Upper lobe of left lung (tissue), 6 donors: ENCODE data around the gene GPHA2. TPM values are rescaled to one million over a fixed set of nuclear protein-coding genes. Genes with fewer than 3 reads are reported as not detected.

Experiments
- ATAC-seq, 2 donors: fragments of 200-7000 bp; cut with Tn5 transposase; one replicate each; pipeline ENCODE4 v1.9.1; 2022; ENCODE audit warnings: mild to moderate bottlenecking in 2 of 2, moderate library complexity in 2 of 2; ENCODE audit not compliant: low FRiP score in 2 of 2
- DNase-seq, 2 donors: peaks; one replicate each; pipeline ENCODE4 v3.0.0-alpha.2; 2019 to 2020
- H3K27ac ChIP-seq, 4 donors: fragments of 200-600 bp; sonication (generic); one replicate each; pipeline ENCODE4 v1.5.1; 2016 to 2019
- H3K27me3 ChIP-seq, 4 donors: fragments of 200-600 bp; sonication (generic); one replicate each; pipeline ENCODE4 v1.5.1; 2017 to 2019
- H3K36me3 ChIP-seq, 4 donors: fragments of 200-600 bp; sonication (generic); one replicate each; pipeline ENCODE4 v1.5.1; 2016 to 2019
- H3K4me1 ChIP-seq, 4 donors: fragments of 200-600 bp; sonication (generic); one replicate each; pipeline ENCODE4 v1.5.1; 2018 to 2019
- H3K4me3 ChIP-seq, 4 donors: fragments of 200-600 bp; sonication (generic); one replicate each; pipeline ENCODE4 v1.5.1; 2017 to 2019; ENCODE audit warnings: mild to moderate bottlenecking in 2 of 4, moderate library complexity in 1 of 4
- H3K9me3 ChIP-seq, 4 donors: fragments of 200-600 bp; sonication (generic); one replicate each; pipeline ENCODE4 v1.5.1; 2018 to 2019
- EP300 ChIP-seq, 4 donors: sonication (generic); formaldehyde crosslinking; IDR thresholded peaks; one replicate each; pipeline ENCODE4 v1.5.1; 2017; ENCODE audit warnings: antibody characterized with exemption in 4 of 4, control low read depth in 2 of 4
- POLR2A ChIP-seq, 4 donors: fragments of 450-650 bp; IDR thresholded peaks; one replicate each; pipeline ENCODE4 v1.5.1; 2016 to 2017; ENCODE audit warnings: antibody characterized with exemption in 4 of 4, mild to moderate bottlenecking in 2 of 4
- POLR2AphosphoS5 ChIP-seq, 2 donors: sonication (generic); formaldehyde crosslinking; IDR thresholded peaks; one replicate each; pipeline ENCODE4 v1.5.1; 2017; ENCODE audit warnings: antibody characterized with exemption in 2 of 2
- WGBS, 2 donors: methylation state at CpG; one replicate each; pipeline ENCODE4 v1.1.5; 2017 to 2018; 5-methylcytosine and 5-hydroxymethylcytosine counted together
- total RNA-seq, 6 donors: library from RNA; depleted of rRNA in 4 of 6; stranded (reverse); fragments of >200 nt in 4 of 6; gene quantifications; one replicate each; pipeline versions ENCODE4 v1.1.0 to v1.2.1, GENCODE V29; 2016 to 2021
- TF ChIP-seq, protein P1 (sequence below), 6 experiments: fragments of 450-650 bp in 4 of 6; fragments of 200-600 bp in 2 of 6; sonication (generic) in 2 of 6; IDR thresholded peaks; one replicate each; pipeline ENCODE4 v1.5.1; 2016 to 2019; ENCODE audit warnings: antibody characterized with exemption in 6 of 6
- donor health status: DM: no; HTN: no; CAD: no; lungs with moderate emphysema.
- donor health status: DM: no; HTN: yes; CAD: no; lungs with severe emphysema.

GPHA2 gene
- total RNA-seq, 6 donors from 2014 or later, result not detected

DNA sequence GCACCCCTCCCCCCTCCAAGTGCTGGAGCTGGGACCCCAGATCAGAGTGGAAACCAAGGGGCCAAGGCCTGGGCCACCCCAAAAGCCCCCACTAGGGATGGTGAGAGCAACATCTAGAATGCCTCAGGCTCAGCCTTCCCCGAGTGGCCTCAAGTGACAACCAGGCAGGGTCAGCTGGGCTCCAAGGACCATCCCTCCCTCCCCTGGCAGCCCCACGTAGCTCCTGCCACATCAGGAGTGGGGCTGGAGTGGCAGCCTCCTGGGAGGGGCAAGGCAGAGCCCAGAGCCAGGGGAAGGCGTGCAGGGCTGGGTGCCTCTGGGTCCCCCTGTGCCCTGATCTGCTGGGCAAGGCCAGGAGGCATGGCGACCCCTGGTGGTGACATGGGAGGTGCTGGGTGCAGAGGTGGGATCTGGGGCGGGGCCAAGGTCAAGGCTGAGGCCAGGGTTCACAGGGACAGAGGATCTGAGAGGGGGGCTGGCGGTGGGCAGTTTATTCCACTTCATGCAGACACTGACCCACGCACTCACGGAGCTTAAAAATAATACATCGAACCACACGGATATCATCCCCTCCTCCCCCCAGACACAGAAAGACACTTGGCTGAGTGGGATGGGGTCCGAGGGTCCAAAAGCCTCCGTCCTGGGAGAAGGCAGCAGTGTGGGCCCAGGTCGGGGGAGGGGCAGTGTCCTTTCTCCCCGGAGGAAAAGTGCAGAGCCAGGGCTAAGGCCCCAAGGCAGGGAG lies 41.5 kb downstream of the GPHA2 start:
- H3K4me3 ChIP-seq, result no peak overlapping the region
- no peaks in the 10 kb centered on the region for H3K27me3 ChIP-seq
- ATAC-seq (peak; percentile 82 to 86), DNase-seq (peak; percentile 87)
- no peaks in the 10 kb centered on the region for H3K9me3 ChIP-seq
- H3K4me1 ChIP-seq, result peaks cover 8 to 17% (median 11%) of the 10 kb centered on the region in 4 donors
- TF ChIP-seq, protein P1, sequence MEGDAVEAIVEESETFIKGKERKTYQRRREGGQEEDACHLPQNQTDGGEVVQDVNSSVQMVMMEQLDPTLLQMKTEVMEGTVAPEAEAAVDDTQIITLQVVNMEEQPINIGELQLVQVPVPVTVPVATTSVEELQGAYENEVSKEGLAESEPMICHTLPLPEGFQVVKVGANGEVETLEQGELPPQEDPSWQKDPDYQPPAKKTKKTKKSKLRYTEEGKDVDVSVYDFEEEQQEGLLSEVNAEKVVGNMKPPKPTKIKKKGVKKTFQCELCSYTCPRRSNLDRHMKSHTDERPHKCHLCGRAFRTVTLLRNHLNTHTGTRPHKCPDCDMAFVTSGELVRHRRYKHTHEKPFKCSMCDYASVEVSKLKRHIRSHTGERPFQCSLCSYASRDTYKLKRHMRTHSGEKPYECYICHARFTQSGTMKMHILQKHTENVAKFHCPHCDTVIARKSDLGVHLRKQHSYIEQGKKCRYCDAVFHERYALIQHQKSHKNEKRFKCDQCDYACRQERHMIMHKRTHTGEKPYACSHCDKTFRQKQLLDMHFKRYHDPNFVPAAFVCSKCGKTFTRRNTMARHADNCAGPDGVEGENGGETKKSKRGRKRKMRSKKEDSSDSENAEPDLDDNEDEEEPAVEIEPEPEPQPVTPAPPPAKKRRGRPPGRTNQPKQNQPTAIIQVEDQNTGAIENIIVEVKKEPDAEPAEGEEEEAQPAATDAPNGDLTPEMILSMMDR (IDR thresholded peaks at IDR 0.05), result peak; percentile 90 to 95 (median 93)
- TF ChIP-seq EP300 (IDR thresholded peaks at IDR 0.05), result no peak
- peak overlapping the region in 1 of 4 donors; percentile 7 for H3K27ac ChIP-seq
- peaks cover 11 to 47% (median 34%) of the 10 kb centered on the region in 4 donors for H3K36me3 ChIP-seq
- WGBS, 2 donors, result 43 to 56% methylated on average over 12 of the region's 14 CpGs

DNA sequence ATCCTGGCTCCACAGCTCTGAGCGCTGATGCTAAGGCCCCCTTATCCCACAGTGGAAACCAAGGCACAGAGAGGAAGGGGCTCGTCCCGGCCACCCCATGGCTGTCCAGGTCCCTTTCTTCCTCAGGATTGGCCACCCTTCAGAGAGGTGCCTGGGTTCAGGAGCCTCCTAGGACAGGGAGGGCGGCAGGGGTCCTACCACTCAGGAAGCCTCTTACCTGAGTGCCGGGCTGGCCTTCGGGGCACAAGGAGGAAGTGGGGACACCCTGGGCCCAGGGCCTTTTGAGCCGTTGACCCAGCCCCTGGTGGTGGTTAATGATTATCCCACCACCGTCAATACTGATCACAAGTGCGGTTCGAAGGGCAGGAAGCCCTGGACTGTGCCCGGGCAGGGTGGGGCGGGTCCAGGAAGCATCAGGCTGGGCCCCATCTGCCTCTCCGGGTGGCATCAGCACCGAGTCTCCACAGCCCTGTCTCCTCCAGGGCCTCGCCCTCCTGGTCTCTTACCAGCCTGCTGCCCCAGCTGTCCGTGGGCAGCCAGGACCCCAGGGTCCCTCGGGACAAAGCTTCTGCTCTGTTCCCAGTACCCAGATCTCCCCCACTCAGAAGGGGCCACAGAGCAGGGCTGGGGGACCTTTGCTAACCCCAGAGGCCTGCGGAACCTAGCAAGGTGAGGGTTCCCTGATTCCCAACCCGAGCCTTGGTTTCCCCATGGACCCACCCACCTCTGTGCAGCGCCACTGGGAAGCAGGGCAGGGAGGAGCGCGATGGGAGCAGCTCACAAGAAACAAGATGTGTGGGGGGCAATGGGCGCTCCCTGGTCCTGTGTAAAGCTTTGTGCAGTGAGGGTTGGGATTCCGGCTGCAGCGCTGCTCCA lies 42.3 kb downstream of the GPHA2 start:
- H3K27ac ChIP-seq, result peak overlapping the region in 1 of 4 donors; percentile 7
- peaks cover 9 to 21% (median 11%) of the 10 kb centered on the region in 4 donors for H3K4me1 ChIP-seq
- H3K27me3 ChIP-seq, result no peaks in the 10 kb centered on the region
- WGBS, 2 donors, result 66 to 75% methylated on average over 7 to 24 of the region's 25 CpGs
- TF ChIP-seq POLR2A (IDR thresholded peaks at IDR 0.05) (no peak), EP300 (IDR thresholded peaks at IDR 0.05) (no peak), POLR2AphosphoS5 (IDR thresholded peaks at IDR 0.05) (no peak)
- TF ChIP-seq, protein P1 (IDR thresholded peaks at IDR 0.05), result no peak
- peak overlapping the region in 1 of 4 donors; percentile 18 for H3K4me3 ChIP-seq
- DNase-seq (peak in 1 of 2 donors; percentile 58), ATAC-seq (no peak)
- H3K9me3 ChIP-seq, result no peaks in the 10 kb centered on the region
- peaks cover 5 to 38% (median 28%) of the 10 kb centered on the region in 4 donors for H3K36me3 ChIP-seq

DNA sequence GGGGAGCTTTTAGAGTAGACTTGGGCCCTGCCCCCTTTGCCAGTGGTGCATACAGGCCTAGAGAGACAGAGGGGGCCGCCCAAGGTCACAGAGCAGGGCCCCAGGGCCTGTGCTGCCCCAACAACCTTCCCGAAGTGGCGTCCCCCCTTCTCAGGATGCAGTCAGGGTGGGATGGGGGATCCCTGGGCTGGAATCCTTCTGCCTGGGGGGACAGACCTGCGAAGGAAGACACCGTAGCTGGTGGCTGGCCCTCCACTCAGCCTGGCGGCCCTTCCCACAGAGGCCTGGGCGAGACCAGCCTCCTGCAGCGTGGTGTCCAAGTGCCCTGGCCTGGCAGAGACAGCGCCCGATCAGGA lies 42.9 kb downstream of the GPHA2 start:
- Histone ChIP-seq H3K4me1 (peaks cover 14 to 28% (median 18%) of the 10 kb centered on the region in 4 donors), H3K4me3 (peak overlapping the region in 1 of 4 donors; percentile 18), H3K9me3 (no peaks in the 10 kb centered on the region), H3K27ac (no peak overlapping the region), H3K36me3 (peaks cover 0 to 32% (median 22%) of the 10 kb centered on the region in 4 donors), H3K27me3 (no peaks in the 10 kb centered on the region)
- peak in 1 of 2 donors; percentile 44 for DNase-seq
- 83 to 93% methylated on average over 2 to 10 of the region's 10 CpGs for WGBS, 2 donors
- ATAC-seq, result no peak
- TF ChIP-seq, protein P1 (IDR thresholded peaks at IDR 0.05), result no peak
- TF ChIP-seq EP300 (IDR thresholded peaks at IDR 0.05) (no peak), POLR2A (IDR thresholded peaks at IDR 0.05) (no peak), POLR2AphosphoS5 (IDR thresholded peaks at IDR 0.05) (no peak)

DNA sequence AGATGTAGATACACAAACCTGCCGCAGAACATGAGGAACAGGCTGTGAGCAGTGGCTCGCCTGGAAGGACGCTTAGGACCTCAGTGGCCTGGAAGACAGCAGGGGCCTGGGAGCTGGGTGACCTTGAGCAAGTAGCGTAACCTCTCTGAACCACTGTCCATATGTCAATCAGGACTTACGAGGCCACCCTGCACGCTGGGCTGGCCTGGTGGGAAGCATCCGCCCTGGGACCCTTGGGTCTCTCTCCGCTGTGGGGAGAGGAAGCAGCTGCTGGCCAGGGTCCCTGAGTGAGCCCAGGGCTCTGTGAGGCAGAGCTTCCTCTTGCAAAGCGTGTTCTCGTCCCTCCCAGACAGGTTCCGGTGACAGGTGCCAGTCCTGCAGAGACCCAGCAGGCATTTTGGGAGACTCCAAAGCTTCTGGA lies 43.3 kb downstream of the GPHA2 start:
- WGBS, 2 donors, result 77 to 83% methylated on average over 5 to 10 of the region's 11 CpGs
- no peaks in the 10 kb centered on the region for H3K9me3 ChIP-seq
- H3K27me3 ChIP-seq, result no peaks in the 10 kb centered on the region
- H3K36me3 ChIP-seq, result peaks cover 0 to 28% (median 18%) of the 10 kb centered on the region in 4 donors
- TF ChIP-seq, protein P1 (IDR thresholded peaks at IDR 0.05), result no peak
- no peak for TF ChIP-seq EP300 (IDR thresholded peaks at IDR 0.05)
- no peak for TF ChIP-seq POLR2A (IDR thresholded peaks at IDR 0.05)
- TF ChIP-seq POLR2AphosphoS5 (IDR thresholded peaks at IDR 0.05), result no peak
- H3K4me3 ChIP-seq, result peak overlapping the region in 1 of 4 donors; percentile 18
- H3K4me1 ChIP-seq, result peaks cover 18 to 32% (median 21%) of the 10 kb centered on the region in 4 donors
- H3K27ac ChIP-seq, result no peak overlapping the region
- ATAC-seq (no peak), DNase-seq (peak in 1 of 2 donors; percentile 45)
